Endodermal cell (in vitro differentiated cells): Measurements from ENCODE around the gene NPEPL1. TPM values are rescaled to one million over a fixed set of nuclear protein-coding genes. Genes with fewer than 3 reads are reported as not detected.
A peak's percentile ranks its signal among the peaks of the same experiment; 100 is the strongest.

Experiments used
- DNase-seq: peaks from one replicate; pipeline ENCODE4 v3.0.0-alpha.2; 2017
- H3K27ac ChIP-seq: 2 replicates; pipeline ENCODE4 v1.5.1; 2013; ENCODE audit warnings: mild to moderate bottlenecking, low read depth, low read length, moderate library complexity
- H3K27me3 ChIP-seq: 2 replicates; pipeline ENCODE4 v1.6.1; 2013; ENCODE audit warnings: mild to moderate bottlenecking, low read length, moderate library complexity; ENCODE audit not compliant: insufficient read depth, control insufficient read depth, poor library complexity, severe bottlenecking
- H3K36me3 ChIP-seq: 2 replicates; pipeline ENCODE4 v1.7.0; 2013; ENCODE audit warnings: mild to moderate bottlenecking, low read length, moderate library complexity; ENCODE audit not compliant: control insufficient read depth, insufficient read depth
- H3K4me1 ChIP-seq: one replicate; pipeline ENCODE4 v1.7.0; 2013; ENCODE audit warnings: low read length; ENCODE audit not compliant: control insufficient read depth, insufficient read depth
- H3K4me3 ChIP-seq: 2 replicates; pipeline ENCODE4 v1.5.1; 2013; ENCODE audit warnings: mild to moderate bottlenecking, low read length, moderate library complexity
- H3K9ac ChIP-seq: 2 replicates; pipeline ENCODE4 v1.6.1; 2013; ENCODE audit warnings: mild to moderate bottlenecking, low read length, moderate library complexity; ENCODE audit not compliant: poor library complexity, severe bottlenecking; ENCODE audit errors: extremely low read depth
- H3K9me3 ChIP-seq: 2 replicates; pipeline ENCODE4 v1.6.1; 2013; ENCODE audit warnings: mild to moderate bottlenecking, low read length, moderate library complexity; ENCODE audit not compliant: control insufficient read depth
- H3K27ac Mint-ChIP-seq: 2 replicates; pipeline ENCODE4 v1.8.0; 2020; ENCODE audit warnings: mixed read lengths
- H3K27me3 Mint-ChIP-seq: 2 replicates; pipeline ENCODE4 v1.8.0; 2021; ENCODE audit warnings: mild to moderate bottlenecking, mixed read lengths; ENCODE audit not compliant: insufficient read depth
- H3K36me3 Mint-ChIP-seq: 2 replicates; pipeline ENCODE4 v1.8.0; 2020; ENCODE audit warnings: low read depth, mixed read lengths
- H3K4me1 Mint-ChIP-seq: 2 replicates; pipeline ENCODE4 v1.8.0; 2020; ENCODE audit warnings: mixed read lengths
- H3K4me3 Mint-ChIP-seq: 2 replicates; pipeline ENCODE4 v1.8.0; 2020; ENCODE audit warnings: mild to moderate bottlenecking, moderate library complexity, mixed read lengths
- H3K9me3 Mint-ChIP-seq: 2 replicates; pipeline ENCODE4 v1.8.0; 2020; ENCODE audit warnings: mild to moderate bottlenecking, mixed read lengths
- WGBS, 2 experiments: methylation state at CpG; one replicate each; pipeline versions ENCODE4 v1.1.5 to v1.1.7; 2013; ENCODE audit warnings: missing lambda C conversion rate in 2 of 2, mixed read lengths in 1 of 2; ENCODE audit not compliant: insufficient coverage in 1 of 2, insufficient read length in 1 of 2; 5-methylcytosine and 5-hydroxymethylcytosine counted together
- total RNA-seq, 2 donors: library from RNA; stranded (reverse); fragmentation: NEBNext Ultra II Directional in 1 of 2; extraction: Animal tissue kit (Norgen Biotek cat#: 25700) in 1 of 2; gene quantifications; 2 replicates in 1 of 2; 3 replicates in 1 of 2; pipeline ENCODE4 v1.2.1, GENCODE V29; 2021
- TF ChIP-seq, protein P1 (sequence below): fragments of 200-600 bp; sonication (generic); conservative IDR thresholded peaks from 2 replicates; pipeline ENCODE4 v1.5.0; 2021; ENCODE audit warnings: antibody characterized with exemption, mild to moderate bottlenecking

Gene NPEPL1
- total RNA-seq, 2 donors from 2014 or later: 52.9 to 72.8 TPM

DNA sequence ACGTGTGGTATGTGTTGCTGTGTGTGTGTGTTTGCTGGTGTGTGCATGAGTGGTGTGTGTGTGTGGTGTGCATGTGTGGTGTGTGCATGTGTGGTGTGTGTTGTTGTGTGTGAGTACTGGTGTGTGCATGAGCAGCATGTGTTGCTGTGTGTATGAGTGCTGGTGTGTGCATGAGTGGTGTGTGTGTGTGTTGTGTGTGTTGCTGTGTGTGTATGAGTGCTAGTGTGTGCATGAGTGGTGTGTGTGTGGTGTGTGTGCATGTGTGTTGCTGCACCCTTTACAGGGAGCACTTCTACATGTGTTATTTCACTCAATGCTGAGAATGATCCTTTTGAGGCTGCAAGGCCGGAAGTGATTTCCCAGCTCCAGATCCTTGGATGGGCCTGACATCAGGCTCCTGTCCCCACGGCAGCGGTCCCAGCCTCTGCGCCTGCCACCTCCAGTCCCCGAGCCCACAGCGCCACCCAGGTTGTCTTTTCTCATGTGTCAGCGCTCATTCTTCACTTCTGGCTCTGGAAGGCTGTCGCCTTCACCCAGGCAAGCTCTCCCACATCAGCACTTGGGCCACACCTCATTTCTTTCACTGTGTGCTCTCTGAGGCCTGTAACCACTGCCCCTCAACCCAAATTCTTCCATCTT is 2.6 kb downstream of the NPEPL1 start:
- no peak overlapping the region for H3K4me3 ChIP-seq
- H3K9me3 Mint-ChIP-seq: no peaks in the 10 kb centered on the region
- H3K36me3 ChIP-seq: peaks cover 22% of the 10 kb centered on the region
- no peaks in the 10 kb centered on the region for H3K27me3 ChIP-seq
- TF ChIP-seq, protein P1, sequence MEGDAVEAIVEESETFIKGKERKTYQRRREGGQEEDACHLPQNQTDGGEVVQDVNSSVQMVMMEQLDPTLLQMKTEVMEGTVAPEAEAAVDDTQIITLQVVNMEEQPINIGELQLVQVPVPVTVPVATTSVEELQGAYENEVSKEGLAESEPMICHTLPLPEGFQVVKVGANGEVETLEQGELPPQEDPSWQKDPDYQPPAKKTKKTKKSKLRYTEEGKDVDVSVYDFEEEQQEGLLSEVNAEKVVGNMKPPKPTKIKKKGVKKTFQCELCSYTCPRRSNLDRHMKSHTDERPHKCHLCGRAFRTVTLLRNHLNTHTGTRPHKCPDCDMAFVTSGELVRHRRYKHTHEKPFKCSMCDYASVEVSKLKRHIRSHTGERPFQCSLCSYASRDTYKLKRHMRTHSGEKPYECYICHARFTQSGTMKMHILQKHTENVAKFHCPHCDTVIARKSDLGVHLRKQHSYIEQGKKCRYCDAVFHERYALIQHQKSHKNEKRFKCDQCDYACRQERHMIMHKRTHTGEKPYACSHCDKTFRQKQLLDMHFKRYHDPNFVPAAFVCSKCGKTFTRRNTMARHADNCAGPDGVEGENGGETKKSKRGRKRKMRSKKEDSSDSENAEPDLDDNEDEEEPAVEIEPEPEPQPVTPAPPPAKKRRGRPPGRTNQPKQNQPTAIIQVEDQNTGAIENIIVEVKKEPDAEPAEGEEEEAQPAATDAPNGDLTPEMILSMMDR: no peak
- no peak overlapping the region for H3K4me3 Mint-ChIP-seq
- peaks cover 9% of the 10 kb centered on the region for H3K4me1 Mint-ChIP-seq
- 88 to 92% methylated on average over 4 to 9 of the region's 9 CpGs for WGBS, 2 experiments
- H3K36me3 Mint-ChIP-seq: peaks cover 22% of the 10 kb centered on the region
- no peaks in the 10 kb centered on the region for H3K27me3 Mint-ChIP-seq
- H3K9me3 ChIP-seq: no peaks in the 10 kb centered on the region
- DNase-seq: peak; percentile 64
- no peak overlapping the region for H3K27ac Mint-ChIP-seq
- no peak overlapping the region for H3K27ac ChIP-seq
- H3K4me1 ChIP-seq: no peaks in the 10 kb centered on the region
- no peak overlapping the region for H3K9ac ChIP-seq

DNA sequence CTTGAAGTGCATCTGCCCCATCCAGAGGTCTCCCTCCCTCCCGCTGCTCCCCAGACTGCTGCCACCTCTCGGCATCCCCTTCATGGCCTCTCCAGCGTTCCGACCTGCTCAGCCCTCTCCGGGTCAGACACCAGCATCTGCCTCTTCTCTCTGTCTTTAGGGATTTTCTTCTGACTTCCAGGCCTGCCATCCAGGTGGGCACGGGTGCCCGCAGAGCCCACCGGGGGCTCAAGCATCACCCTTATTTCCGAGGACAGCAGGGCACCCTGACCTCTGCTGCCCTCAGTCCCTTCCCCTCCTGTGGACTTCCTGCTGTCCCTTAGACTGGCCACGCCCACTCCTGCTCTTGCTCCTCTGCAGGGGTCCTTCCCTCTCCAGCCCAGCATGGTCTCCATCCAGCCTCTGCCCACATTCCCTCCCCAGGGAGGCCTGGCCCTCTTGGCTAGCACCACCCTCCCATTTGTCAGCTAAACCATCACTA is 3.3 kb downstream of the NPEPL1 start:
- Histone ChIP-seq H3K4me3 (no peak overlapping the region), H3K27ac (no peak overlapping the region), H3K27me3 (no peaks in the 10 kb centered on the region), H3K36me3 (peaks cover 22% of the 10 kb centered on the region), H3K9me3 (no peaks in the 10 kb centered on the region), H3K4me1 (no peaks in the 10 kb centered on the region), H3K9ac (no peak overlapping the region)
- TF ChIP-seq, protein P1: no peak
- 72 to 92% methylated on average over 6 to 10 of the region's 10 CpGs for WGBS, 2 experiments
- H3K27me3 Mint-ChIP-seq: no peaks in the 10 kb centered on the region
- no peak overlapping the region for H3K4me3 Mint-ChIP-seq
- no peaks in the 10 kb centered on the region for H3K9me3 Mint-ChIP-seq
- DNase-seq: peak; percentile 40
- H3K27ac Mint-ChIP-seq: no peak overlapping the region
- peaks cover 27% of the 10 kb centered on the region for H3K36me3 Mint-ChIP-seq
- H3K4me1 Mint-ChIP-seq: peaks cover 13% of the 10 kb centered on the region

GRCh38 chr20:58696411-58696961 is 3.9 kb downstream of the NPEPL1 start:
- Mint-ChIP-seq H3K36me3 (peaks cover 27% of the 10 kb centered on the region), H3K9me3 (no peaks in the 10 kb centered on the region), H3K4me1 (peaks cover 13% of the 10 kb centered on the region), H3K27ac (no peak overlapping the region), H3K27me3 (no peaks in the 10 kb centered on the region), H3K4me3 (no peak overlapping the region)
- Histone ChIP-seq H3K27me3 (no peaks in the 10 kb centered on the region), H3K4me1 (no peaks in the 10 kb centered on the region), H3K9me3 (no peaks in the 10 kb centered on the region), H3K27ac (no peak overlapping the region), H3K9ac (no peak overlapping the region), H3K36me3 (peaks cover 23% of the 10 kb centered on the region), H3K4me3 (no peak overlapping the region)
- WGBS, 2 experiments: 88 to 93% methylated on average over 10 of the region's 10 CpGs
- DNase-seq: peak; percentile 42
- TF ChIP-seq, protein P1: no peak
